Measurements from ENCODE around the gene ZFYVE21.
A peak's percentile ranks its signal among the peaks of the same experiment; 100 is the strongest.

ZFYVE21 gene

DNA sequence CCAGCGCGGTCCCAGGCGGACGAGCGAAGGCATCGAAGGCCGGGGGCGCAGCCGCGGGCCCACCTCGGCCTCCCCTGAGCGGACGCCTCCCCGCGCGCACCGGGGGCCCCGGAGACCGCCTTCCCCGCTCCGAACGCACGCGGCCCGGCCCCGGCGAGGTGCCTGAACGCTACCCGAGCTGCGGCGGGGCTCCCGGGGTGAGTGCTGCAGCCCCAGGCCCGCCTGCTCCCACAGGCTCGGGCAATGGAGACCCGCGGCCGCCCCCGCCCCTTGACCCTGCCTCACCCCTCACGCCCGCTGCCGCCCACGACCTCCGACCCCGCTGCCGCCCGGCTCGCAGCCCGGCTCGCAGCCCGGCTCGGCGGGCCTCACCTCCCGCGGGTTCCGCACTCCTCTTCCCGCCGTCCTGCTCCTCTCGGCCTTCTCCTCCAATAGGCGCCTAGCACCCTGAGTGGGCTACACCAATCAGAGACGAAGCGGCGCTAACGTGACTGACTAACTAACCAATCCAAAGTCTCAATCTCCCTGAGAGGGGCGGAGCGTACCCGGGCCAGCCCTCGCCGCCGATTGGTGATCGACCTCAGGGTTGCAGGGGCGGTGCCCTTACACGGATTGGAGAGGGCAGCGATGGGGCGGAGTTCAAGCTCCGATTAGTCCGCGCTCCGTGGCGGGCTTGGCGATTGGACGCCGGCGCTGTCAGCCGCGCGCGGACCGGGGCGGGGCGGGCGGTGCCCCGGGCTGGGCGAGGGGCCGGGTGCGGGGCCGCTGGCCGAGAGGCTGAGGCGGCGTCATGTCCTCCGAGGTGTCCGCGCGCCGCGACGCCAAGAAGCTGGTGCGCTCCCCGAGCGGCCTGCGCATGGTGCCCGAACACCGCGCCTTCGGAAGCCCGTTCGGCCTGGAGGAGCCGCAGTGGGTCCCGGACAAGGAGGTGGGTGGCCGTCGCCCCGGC lies at the start of gene ZFYVE21, which contains the start of gene XRCC3:
TSS of gene ZFYVE21 (plus strand) at position 759 of the 949 bp plus-strand sequence. CDS start at position 791, 32 bp downstream.
TSS of gene XRCC3 (minus strand) at position 400 of the 949 bp plus-strand sequence. CDS start 4,364 bp downstream, outside the sequence.
- Histone ChIP-seq H3K36me3 (peaks cover 0 to 40% (median 19%) of the 10 kb centered on the region in 11 experiments; a peak in 13 of 22 replicates), H3K4me1 (peaks cover 51 to 73% (median 58%) of the 10 kb centered on the region in 10 experiments), H3K4me2 (peak within 1 kb of the TSS; percentile 95 to 100 (median 99)), H3K9me3 (replicated peaks in 1 of 11) (no peaks in the 10 kb centered on the region), H3K9ac (peak within 1 kb of the TSS; percentile 87 to 98 (median 96)), H3K4me3 (peak within 1 kb of the TSS; percentile 78 to 94 (median 86)), H3K27ac (peak within 1 kb of the TSS; percentile 53 to 97 (median 95); a peak in 21 of 22 replicates), H3K27me3 (no peaks in the 10 kb centered on the region), H4K20me1 (peaks cover 38 to 80% (median 62%) of the 10 kb centered on the region in 11 experiments; a peak in 21 of 22 replicates)
- TF ChIP-seq Cebpa-rat (IDR thresholded peaks at IDR 0.05) = no peak

DNA sequence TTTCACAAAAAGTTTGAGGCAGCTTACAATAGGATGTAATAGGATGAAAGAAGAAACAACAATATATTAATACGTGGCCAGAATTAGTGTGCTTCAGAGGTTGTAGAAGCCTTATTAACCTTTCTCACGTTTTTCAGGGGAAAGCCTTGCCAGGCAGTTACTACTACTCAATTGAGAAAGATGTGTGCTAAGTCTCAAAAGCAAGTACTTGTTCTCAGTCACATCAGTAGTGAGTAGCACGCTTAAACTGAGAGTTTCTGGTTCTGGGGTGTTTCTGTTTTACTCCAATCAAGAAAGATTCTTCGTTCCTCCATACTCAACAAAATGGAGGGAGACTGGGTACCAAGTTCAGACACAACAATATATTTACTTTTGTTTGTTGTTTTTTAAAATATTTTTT lies 47.9 kb upstream of the ZFYVE21 start:
- Histone ChIP-seq H3K36me3 (peaks cover 97 to 100% (median 100%) of the 10 kb centered on the region in 11 experiments), H3K4me1 (peaks cover 0 to 13% (median 7%) of the 10 kb centered on the region in 10 experiments; a peak in 10 of 20 replicates), H3K27ac (no peak overlapping the region), H3K9ac (no peak overlapping the region), H3K9me3 (replicated peaks in 1 of 11) (no peaks in the 10 kb centered on the region), H3K27me3 (no peaks in the 10 kb centered on the region), H3K4me3 (no peak overlapping the region), H4K20me1 (peaks cover 19 to 100% (median 72%) of the 10 kb centered on the region in 11 experiments), H3K4me2 (no peak overlapping the region)
- TF ChIP-seq Cebpa-rat (IDR thresholded peaks at IDR 0.05) = no peak

DNA sequence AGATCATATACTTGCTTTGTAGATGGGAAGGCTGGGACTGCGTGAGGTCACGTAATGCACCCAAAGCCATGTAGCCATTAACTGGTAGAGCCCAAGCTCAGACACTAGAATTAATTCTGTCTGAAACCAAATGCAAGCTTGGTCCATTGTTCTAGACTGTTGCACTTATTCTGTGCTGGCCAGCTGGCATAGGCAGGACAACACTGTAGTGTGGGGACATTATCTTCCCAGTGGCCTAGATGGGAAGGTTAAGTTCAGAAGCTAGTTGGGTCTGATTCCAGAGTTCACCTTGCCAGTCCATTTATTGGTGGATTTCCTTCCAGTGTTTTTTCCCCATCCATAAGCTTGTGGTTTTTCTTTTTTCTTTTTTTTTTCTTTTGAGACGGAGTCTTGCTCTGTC lies 47.5 kb upstream of the ZFYVE21 start:
- Histone ChIP-seq H3K4me3 (no peak overlapping the region), H3K4me1 (peaks cover 0 to 12% (median 7%) of the 10 kb centered on the region in 10 experiments; a peak in 10 of 20 replicates), H3K4me2 (no peak overlapping the region), H3K27ac (no peak overlapping the region), H3K27me3 (no peaks in the 10 kb centered on the region), H3K9me3 (replicated peaks in 1 of 11) (no peaks in the 10 kb centered on the region), H3K36me3 (peaks cover 97 to 100% (median 100%) of the 10 kb centered on the region in 11 experiments), H3K9ac (no peak overlapping the region), H4K20me1 (peaks cover 17 to 100% (median 69%) of the 10 kb centered on the region in 11 experiments)
- TF ChIP-seq Cebpa-rat (IDR thresholded peaks at IDR 0.05) = no peak

DNA sequence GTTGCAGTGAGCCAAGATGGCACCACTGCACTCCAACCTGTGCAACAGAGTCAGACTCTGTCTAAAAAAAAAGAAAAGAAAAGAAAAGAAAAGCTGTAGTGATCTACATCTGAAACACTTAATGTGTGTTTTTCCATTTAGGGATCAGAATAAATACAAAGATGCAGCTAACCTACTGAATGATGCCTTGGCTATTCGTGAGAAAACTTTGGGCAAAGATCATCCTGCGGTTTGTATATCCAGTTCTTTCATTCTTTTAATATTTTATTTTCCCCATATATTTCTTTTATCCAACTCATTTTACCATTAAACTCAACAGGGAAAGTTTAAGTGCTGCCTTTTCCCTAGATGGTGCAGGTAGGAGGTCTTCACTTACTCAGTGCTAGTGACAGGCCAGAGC lies 46.2 kb upstream of the ZFYVE21 start:
- Histone ChIP-seq H3K4me2 (no peak overlapping the region), H3K27me3 (no peaks in the 10 kb centered on the region), H3K27ac (no peak overlapping the region), H3K4me3 (no peak overlapping the region), H4K20me1 (peaks cover 11 to 96% (median 57%) of the 10 kb centered on the region in 11 experiments; a peak in 21 of 22 replicates), H3K9ac (no peak overlapping the region), H3K36me3 (peaks cover 97 to 100% (median 100%) of the 10 kb centered on the region in 11 experiments), H3K9me3 (replicated peaks in 1 of 11) (no peaks in the 10 kb centered on the region), H3K4me1 (no peaks in the 10 kb centered on the region; a peak in 2 of 20 replicates)
- no peak for TF ChIP-seq Cebpa-rat (IDR thresholded peaks at IDR 0.05)

DNA sequence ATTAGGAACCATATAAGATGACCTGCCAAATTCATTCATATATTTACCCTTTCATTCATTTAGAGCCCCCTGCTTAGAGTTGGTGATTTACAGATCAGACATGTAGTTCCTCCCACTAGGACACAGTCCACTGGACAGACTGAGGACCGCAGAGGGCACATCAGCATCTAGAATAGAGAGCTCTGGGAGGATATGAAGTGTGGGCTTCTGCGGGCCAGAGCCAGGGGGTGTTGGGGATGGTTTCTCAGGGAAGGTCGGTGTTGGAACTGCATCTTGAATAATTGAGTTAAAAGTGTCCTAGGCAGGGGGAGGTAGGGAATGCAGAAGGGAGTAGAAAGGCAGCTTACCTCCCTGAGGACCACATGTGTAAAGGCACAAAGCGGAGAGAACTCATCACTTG lies 43.7 kb upstream of the ZFYVE21 start:
- Histone ChIP-seq H3K9ac (no peak overlapping the region), H3K4me3 (no peak overlapping the region), H3K4me2 (no peak overlapping the region), H3K9me3 (replicated peaks in 1 of 11) (no peaks in the 10 kb centered on the region), H3K36me3 (peaks cover 98 to 100% (median 100%) of the 10 kb centered on the region in 11 experiments), H3K27me3 (no peaks in the 10 kb centered on the region), H4K20me1 (peaks cover 0 to 87% (median 33%) of the 10 kb centered on the region in 11 experiments; a peak in 16 of 22 replicates), H3K27ac (no peak overlapping the region), H3K4me1 (no peaks in the 10 kb centered on the region)
- TF ChIP-seq Cebpa-rat (IDR thresholded peaks at IDR 0.05) = no peak

DNA sequence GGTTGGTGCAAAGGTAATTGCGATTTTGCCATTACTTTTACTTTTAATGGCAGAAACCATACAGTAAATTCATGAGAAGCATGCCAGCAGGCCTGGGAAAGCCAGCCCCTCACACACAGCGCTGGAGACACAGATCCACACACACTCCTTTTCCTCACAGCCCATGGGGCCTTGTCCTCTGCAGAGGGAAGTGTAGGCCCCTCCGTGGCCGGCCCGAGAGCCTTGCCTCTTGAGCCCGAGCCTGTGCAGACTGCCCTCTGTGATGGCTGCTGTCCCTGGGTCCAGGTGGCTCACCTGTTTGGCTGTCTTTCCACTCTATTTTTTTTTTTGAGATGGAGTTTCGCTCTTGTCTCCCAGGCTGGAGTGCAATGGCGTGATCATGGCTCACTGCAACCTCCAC lies 39.7 kb upstream of the ZFYVE21 start:
- peaks cover 0 to 79% (median 22%) of the 10 kb centered on the region in 11 experiments; a peak in 15 of 22 replicates for H4K20me1 ChIP-seq
- no peaks in the 10 kb centered on the region for H3K27me3 ChIP-seq
- H3K4me3 ChIP-seq = no peak overlapping the region
- H3K27ac ChIP-seq = no peak overlapping the region
- H3K4me1 ChIP-seq = peaks cover 0 to 22% (median 11%) of the 10 kb centered on the region in 10 experiments; a peak in 14 of 20 replicates
- H3K36me3 ChIP-seq = peaks cover 96 to 100% (median 99%) of the 10 kb centered on the region in 11 experiments
- no peak overlapping the region for H3K9ac ChIP-seq
- no peak overlapping the region for H3K4me2 ChIP-seq
- H3K9me3 ChIP-seq (replicated peaks in 1 of 11) = no peaks in the 10 kb centered on the region
- no peak for TF ChIP-seq Cebpa-rat (IDR thresholded peaks at IDR 0.05)

DNA sequence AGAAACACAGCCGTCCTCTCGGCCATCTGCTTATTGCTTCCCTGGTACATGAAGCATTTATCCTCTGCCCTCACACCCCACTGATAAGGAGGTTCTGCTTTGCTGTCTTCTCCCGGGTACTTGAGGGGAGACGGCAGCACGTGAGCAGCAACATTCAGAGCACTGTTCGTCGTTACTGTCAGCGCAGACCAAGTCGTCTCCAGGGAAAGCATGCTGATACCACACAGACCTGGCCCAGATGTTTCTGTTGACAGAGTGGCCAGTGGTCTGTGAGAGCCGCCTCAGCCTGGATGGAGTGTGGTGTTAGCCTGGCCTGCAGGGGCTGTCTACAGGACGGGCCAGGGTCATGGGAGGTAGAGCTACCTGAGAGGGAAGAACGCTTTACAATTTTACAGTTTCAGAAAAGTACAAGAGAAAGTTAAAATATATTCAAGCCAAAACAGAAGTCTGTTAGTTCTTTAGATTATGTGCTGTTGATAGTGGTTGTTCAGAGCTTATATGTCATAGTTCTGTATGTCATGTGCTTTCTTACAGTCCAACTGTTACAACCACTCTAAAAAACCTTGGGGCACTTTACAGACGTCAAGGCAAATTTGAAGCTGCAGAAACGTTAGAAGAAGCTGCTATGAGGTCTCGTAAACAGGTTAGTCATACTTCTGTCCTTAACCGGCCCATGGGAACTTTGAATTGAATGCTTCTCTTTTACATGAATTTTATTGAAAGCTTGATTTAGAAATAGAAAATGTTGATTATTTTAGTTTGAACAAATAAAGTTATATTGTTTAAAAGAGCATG lies 38.5 kb upstream of the ZFYVE21 start:
- Histone ChIP-seq H3K9ac (no peak overlapping the region), H3K27me3 (no peaks in the 10 kb centered on the region), H3K4me3 (no peak overlapping the region), H3K9me3 (replicated peaks in 1 of 11) (no peaks in the 10 kb centered on the region), H4K20me1 (peaks cover 0 to 77% (median 18%) of the 10 kb centered on the region in 11 experiments; a peak in 14 of 22 replicates), H3K36me3 (peaks cover 96 to 100% (median 99%) of the 10 kb centered on the region in 11 experiments), H3K4me1 (peaks cover 0 to 24% (median 12%) of the 10 kb centered on the region in 10 experiments; a peak in 14 of 20 replicates), H3K27ac (no peak overlapping the region), H3K4me2 (no peak overlapping the region)
- TF ChIP-seq Cebpa-rat (IDR thresholded peaks at IDR 0.05) = no peak

DNA sequence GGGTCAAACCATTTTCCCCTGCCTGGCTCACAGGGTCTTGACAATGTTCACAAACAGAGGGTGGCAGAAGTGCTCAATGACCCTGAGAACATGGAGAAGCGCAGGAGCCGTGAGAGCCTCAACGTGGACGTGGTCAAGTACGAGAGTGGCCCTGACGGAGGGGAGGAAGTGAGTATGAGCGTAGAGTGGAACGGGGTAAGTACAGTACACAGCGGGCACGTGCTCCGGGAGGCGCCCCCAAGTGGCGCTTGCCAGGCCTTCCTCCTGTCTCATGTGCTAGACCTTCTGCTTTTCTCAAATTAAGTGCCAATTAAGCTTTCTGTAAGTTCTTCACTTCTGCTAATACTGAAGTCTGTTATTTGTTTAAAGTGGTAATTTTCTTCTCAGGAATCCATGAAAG lies 36.3 kb upstream of the ZFYVE21 start:
- H3K4me2 ChIP-seq = peak overlapping the region in 3 of 11 experiments; percentile 16 to 49 (median 22); a peak in 4 of 22 replicates

More for the DNA sequence above, 36.3 kb upstream of the ZFYVE21 start:
- no peak for TF ChIP-seq Cebpa-rat (IDR thresholded peaks at IDR 0.05)
- 0 out of 22 replicates have a peak overlapping the region, but pooled peaks of 1 of the 11 experiments have one; percentile 3 for H3K9ac ChIP-seq
- H3K4me3 ChIP-seq = no peak overlapping the region
- no peaks in the 10 kb centered on the region for H3K27me3 ChIP-seq
- peaks cover 0 to 24% (median 12%) of the 10 kb centered on the region in 10 experiments; a peak in 14 of 20 replicates for H3K4me1 ChIP-seq
- H3K36me3 ChIP-seq = peaks cover 96 to 100% (median 99%) of the 10 kb centered on the region in 11 experiments
- no peaks in the 10 kb centered on the region for H3K9me3 ChIP-seq (replicated peaks in 1 of 11)
- peaks cover 2 to 83% (median 31%) of the 10 kb centered on the region in 11 experiments; a peak in 18 of 22 replicates for H4K20me1 ChIP-seq
- H3K27ac ChIP-seq = no peak overlapping the region; a peak in 2 of 22 replicates
